HG03442 (cell line): ENCODE measurements around the gene LRRC8A.
"Not testable (repeated sequence)": the region's sequence is repeated elsewhere in the genome, so short reads cannot be mapped to it uniquely, and the experiment has no call there.

Experiments used
- ATAC-seq: cut with Tn5 transposase; IDR thresholded peaks from one replicate; pipeline ENCODE4 v1.9.1; 2021; ENCODE audit warnings: mild to moderate bottlenecking, moderate library complexity; ENCODE audit not compliant: unreplicated experiment

The LRRC8A gene

DNA sequence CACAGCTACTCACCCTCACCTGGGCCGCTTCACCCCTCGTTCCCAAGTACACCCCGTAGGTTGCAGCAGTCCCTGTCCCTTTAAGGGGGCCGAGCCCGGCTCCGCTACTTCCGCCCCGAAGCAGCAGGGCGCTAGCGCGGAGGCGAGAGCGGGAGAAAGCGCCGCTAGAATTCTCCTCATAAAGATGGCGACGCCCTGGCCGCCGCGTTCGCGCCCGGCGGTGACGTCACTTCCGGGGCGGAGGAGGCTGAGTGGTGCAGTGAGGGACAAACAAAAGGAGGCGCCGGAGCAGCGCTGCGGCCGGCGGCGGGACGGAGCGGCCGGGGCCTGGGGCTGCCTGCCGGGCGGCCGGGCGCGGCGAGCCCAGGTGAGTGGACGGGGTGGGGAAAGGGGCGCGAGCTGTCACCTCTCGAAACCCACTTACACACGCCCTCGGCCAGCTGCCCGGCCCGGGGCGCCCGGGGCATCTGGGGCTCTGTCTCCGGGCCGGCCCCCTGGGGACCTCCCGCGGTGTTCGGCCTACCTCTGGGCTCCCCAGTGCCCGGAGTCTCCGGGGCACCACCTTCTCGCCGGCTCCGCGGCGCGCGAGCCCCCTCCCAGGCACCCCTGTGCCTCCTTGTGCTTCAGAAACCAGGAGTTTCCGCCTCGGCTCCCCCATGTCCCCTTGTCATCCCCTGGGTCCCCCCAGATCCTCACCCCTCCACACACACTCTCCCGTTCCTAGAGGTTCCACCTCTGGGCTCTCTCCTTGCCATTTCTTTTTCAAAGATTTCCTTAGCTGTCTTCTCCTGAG lies at the start of gene LRRC8A, which contains the start of gene KYAT1:
TSS of gene LRRC8A (plus strand) at position 250 of the 793 bp plus-strand sequence. CDS start 25,032 bp downstream, outside the sequence.
TSS of gene KYAT1 (minus strand) at position 67 of the 793 bp plus-strand sequence. CDS start 36,545 bp downstream, outside the sequence.
- peak; percentile 83 for ATAC-seq

DNA sequence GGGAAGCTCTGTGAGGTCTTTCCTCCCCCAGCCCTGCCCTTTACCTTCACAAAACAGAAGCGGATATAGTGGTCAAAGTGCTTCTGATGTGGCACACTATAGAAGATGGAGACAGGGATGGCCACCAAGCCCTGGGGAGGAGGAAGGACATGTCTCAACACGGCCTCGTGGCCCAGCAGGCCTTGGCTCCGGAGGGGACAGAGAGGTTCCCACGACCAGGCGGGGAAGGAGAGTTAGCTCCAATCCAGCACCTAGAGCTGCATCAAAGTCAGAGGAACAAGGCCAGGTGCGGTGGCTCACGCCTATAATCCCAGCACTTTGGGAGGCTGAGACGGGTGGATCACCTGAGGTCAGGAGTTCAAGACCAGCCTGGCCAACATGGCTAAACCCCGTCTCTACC lies 48.2 kb upstream of the LRRC8A start:
- no peak for ATAC-seq

DNA sequence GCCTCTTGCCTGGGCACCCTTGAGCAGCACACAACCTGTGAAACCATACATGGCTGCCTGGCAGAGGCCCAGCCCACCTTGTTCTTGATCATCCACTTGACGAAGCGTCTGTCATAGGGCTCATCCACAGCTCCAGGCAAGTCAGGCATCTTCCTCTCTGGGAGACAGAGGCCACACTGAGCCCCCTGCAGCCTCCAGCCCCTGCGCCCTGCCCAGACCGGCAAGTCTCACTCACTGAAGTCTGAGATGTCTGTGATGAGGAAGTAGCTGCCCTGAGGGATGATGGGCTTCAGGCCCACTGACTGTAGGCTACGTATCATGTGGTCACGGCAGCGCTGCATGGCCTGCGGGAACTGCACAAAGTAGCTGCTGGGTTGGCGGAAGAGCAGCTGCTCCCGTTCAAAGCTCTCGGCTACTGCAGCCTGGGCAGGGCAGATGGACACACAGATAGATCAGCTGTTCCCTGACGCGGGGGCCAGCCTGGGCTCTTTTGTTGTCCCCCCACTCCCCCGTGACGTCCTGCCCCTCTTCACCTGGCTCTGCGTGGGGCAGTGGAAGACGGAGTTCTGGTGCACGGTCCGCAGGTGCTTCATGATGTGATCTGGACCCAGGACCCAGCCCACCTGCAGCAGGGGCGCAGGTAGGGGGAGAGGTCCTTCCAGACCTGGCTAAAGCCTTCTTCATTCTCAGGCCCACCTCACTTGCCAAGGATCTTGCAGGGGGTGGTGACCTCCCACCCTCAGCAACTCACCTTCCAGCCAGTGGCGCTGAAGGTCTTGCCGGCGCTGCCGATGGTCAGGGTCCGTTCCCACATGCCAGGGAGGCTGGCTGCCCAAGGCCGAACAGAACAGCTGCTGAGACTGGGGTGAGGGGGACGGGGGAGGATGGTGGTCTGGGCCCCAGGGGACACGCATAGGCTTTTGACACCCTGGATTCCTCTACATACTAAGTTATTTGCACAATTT lies 46.4 kb upstream of the LRRC8A start:
- no peak for ATAC-seq

GRCh38 chr9:128836509-128837145 lies 45.3 kb upstream of the LRRC8A start:
- ATAC-seq: no peak

DNA sequence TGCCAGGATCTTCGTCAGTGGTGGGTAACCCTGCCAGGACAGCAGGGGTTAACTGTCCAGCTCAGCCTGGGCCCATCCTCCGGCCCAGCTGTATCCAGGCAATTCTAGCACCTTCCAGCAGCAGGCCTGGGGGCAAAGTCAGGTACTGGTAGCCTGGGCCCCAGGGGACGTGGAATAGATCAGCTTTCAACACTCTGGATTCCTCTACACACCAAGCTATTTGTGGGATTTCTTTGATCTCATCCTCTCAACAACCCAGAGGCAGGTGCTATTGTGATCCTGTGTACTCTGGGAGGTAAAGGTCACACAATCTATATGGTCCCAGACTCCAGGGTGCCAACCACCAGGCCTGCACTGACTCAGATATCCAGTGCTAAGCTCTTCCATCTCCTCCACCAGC lies 43.6 kb upstream of the LRRC8A start:
- no peak for ATAC-seq

- ATAC-seq: no peak
These were observed 41.4 kb upstream of the LRRC8A start for GRCh38 chr9:128840524-128840923.

DNA sequence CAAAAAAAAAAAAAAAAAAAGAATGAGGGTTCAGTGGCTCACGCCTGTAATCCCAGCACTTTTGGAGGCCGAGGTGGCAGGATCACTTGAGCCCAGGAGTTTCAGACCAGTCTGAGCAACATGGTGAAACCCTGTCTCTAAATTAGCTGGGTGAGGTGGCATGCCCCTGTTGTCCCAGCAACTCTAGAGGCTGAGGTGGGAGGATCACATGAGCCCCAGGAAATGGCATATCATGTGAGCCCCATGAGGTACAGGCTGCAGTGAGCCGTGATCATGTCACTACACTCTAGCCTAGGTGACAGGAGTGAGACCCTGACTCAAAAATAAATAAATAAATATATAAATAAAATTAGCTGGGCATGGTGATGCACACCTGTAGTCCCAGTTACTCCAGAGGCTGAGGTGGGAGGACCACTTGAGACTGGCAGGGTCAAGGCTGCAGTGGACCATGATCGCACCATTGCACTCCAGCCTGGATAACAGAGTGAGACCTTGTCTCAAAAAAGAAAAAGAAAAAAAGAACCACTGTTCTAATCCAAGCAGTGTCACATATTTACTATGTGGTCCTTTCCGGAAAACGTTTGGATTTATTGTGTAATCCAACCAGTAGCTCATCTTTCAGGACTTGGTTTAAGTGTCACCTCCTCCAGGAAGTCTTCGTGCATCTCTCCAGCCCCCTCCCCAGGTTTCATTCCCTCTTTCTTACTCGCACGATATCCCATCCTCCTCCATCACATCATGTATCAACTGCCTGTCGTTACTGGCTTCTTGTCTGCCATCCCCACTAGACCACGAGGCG lies 40.0 kb upstream of the LRRC8A start:
- no peak for ATAC-seq

DNA sequence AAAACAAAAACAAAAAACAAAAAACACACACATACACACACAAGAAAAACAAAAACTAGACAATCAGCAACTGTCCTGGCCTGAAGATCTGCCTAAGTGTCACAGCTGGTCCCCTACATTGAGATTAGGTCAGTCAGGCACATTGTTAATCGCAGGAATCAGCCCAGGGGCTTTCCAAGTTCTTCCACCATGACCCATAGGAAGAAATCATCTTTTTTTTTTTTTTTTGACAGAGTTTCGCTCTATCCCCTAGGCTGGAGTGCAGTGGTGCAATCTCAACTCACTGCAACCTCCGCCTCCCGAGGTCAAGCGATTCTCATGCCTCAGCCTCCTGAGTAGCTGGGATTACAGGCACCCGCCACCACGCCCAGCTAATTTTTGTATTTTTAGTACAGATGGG lies 38.8 kb upstream of the LRRC8A start:
- ATAC-seq: not testable (repeated sequence)

DNA sequence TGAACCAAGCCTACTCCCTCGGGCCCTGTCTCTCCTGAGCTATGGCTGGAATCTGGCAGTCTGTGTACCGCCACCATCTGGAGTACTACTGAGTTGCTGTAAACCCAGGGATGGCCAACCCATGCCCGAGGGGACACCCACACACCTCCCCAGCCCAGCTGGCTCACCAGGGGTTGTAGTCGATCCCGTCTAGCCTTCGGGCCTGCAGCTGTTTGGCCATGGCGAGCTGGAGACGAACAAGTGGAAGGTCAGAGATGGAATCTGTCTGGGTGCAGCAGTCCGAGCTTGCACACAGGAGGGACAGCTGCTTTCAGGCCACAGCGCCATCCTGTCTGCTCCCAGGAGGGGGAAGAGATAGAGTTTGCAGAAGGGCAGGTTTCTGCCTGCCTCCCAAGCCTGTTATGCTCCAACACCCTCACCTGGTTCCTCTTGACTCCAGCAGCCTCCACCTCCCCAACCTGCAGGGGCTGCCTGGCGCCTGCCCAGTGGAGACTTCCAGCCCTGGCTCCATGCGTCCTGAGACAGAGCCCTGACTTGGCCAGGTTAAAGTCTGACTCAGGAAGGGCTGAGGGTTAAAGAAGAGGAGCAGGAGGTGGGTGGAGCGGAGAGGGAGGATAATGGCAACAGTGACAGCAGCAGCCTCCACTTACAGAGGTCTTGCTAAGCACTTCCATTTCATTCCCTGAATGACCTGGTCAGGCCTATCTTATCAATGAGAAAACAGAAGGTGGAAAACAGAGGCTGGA lies 36.6 kb upstream of the LRRC8A start:
- ATAC-seq: no peak

DNA sequence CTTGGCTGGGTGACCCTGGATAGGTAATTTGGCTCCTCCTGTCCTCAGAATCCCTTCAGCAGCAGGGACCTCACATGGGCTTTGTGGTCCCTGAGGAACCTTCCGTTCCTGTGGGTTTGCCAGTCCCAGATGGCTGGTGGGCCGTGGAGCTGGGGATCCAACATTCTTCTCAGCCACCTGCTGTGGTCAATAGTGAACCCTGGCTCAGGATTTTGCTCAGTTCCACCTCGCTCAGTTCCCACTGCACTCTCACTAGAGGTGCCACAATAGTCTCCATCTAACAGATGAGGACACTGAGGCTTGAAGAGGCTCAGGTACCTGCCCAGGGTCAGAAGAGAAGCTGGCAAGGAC lies 35.3 kb upstream of the LRRC8A start:
- ATAC-seq: no peak

GRCh38 chr9:128847803-128848202 lies 34.1 kb upstream of the LRRC8A start:
- ATAC-seq: no peak

GRCh38 chr9:128851024-128851423 lies 30.9 kb upstream of the LRRC8A start:
- not testable (repeated sequence) for ATAC-seq

- ATAC-seq: not testable (repeated sequence)
These were observed 29.9 kb upstream of the LRRC8A start for GRCh38 chr9:128851779-128852600.

DNA sequence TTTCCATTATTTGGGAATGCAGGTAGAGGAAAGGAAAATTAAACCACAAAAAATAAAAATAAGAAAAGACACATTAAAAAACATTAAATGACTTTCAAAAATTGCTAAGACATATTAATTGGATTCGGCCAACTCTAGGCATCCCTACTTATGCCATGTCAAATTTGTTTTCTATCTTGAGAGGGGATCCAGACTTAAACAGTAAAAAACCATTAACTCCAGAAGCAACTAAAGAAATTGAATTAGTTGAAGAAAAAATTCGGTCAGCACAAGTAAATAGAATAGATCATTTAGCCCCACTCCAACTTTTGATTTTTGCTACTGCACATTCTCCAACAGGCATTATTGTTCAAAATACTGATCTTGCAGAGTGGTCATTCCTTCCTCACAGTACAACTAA lies 29.3 kb upstream of the LRRC8A start:
- ATAC-seq: not testable (repeated sequence)

- ATAC-seq: not testable (repeated sequence)
These were observed 27.5 kb upstream of the LRRC8A start for GRCh38 chr9:128854454-128854853.

- ATAC-seq: not testable (repeated sequence)
These were observed 23.5 kb upstream of the LRRC8A start for GRCh38 chr9:128858476-128858875.

DNA sequence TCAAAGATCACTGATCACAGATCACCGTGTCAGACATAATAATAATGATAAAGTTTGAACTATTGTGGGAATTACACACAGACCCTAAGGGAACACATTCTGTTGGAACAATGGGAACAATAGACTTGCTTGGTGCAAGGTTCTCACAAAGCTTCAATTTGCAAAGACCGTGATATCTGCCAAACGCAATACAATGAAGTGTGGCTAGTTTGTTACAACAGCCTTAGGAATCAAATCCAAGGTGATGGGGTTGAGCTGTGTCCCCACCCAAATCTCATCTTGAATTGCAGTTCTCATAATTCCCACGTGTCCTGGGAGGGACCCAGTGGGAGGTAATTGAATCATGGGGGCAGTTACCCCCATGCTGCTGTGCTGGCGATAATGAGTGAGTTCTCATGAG lies 21.0 kb upstream of the LRRC8A start:
- ATAC-seq: no peak

DNA sequence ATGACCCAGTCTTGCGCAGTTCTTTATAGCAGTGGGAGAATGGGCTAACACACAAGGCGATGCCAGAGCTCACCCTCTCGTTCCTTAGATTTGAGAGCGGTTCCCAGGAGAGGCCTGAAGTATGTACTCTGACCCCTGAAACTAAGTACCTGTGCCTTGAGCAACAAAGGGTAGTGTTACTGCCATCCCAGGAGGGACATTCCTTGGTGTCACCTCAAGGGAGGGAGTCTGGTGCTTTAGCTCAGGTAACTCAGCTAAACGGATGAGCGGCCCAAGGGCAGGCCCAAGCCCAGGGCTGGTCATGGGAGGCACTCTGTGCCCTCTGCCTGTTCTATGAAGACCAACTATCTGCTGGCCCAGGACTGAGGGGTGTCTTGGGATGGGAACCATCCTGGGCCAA lies 20.4 kb upstream of the LRRC8A start:
- ATAC-seq: no peak

DNA sequence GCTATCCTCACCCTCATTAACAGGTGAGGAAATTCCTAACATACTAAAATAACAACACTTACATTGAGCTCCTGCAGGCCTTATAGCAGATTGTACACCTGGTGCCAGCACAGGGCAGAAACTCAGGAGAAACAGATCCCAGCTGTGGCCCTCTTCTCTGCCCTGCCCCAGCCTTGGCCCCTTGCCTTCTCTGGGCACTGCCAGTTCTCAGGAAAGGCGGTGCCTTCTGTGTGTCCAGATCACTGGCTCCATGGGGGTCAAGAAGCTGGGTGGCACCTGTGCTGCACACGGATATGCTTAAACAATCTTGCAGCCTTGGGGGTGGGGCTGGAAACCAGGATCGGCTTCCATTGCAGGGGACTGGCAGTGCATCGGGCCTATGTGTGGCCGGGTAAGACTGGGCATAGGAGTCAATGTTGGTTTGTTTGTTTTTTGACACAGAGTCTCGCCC lies 19.5 kb upstream of the LRRC8A start:
- no peak for ATAC-seq
